LoVo (cell line): ENCODE measurements around the gene APOBEC3C.
"Not testable (repeated sequence)": the region's sequence is repeated elsewhere in the genome, so short reads cannot be mapped to it uniquely, and the experiment has no call there.

Source experiments
- DNase-seq: peaks from one replicate; pipeline ENCODE4 v3.0.0-alpha.2; 2016; ENCODE audit warnings: low spot score

Gene APOBEC3C

GRCh38 chr22:39013942-39014722 is at the start of gene APOBEC3C:
Gene APOBEC3C, plus strand, starts transcription at chr22:39014257. Its CDS starts 106 bp downstream, at chr22:39014363.
- peak; percentile 85 for DNase-seq

GRCh38 chr22:38964306-38964705 is 49.8 kb upstream of the APOBEC3C start:
- DNase-seq: no peak

- no peak for DNase-seq
Measured at GRCh38 chr22:38964989-38965388, 49.1 kb upstream of the APOBEC3C start.

- DNase-seq: no peak
Measured at GRCh38 chr22:38965614-38966379, 48.3 kb upstream of the APOBEC3C start.

- DNase-seq: no peak
Measured at GRCh38 chr22:38966380-38966702, 47.7 kb upstream of the APOBEC3C start.

- no peak for DNase-seq
Measured at GRCh38 chr22:38966942-38967341, 47.1 kb upstream of the APOBEC3C start.

GRCh38 chr22:38967451-38968450 is 46.3 kb upstream of the APOBEC3C start:
- no peak for DNase-seq

GRCh38 chr22:38968801-38969200 is 45.3 kb upstream of the APOBEC3C start:
- no peak for DNase-seq

GRCh38 chr22:38970551-38970950 is 43.5 kb upstream of the APOBEC3C start:
- DNase-seq: no peak

- no peak for DNase-seq
Measured at GRCh38 chr22:38971202-38971601, 42.9 kb upstream of the APOBEC3C start.

GRCh38 chr22:38971791-38972190 is 42.3 kb upstream of the APOBEC3C start:
- DNase-seq: no peak

- DNase-seq: no peak
Measured at GRCh38 chr22:38972558-38972957, 41.5 kb upstream of the APOBEC3C start.

- DNase-seq: no peak
Measured at GRCh38 chr22:38973289-38974169, 40.5 kb upstream of the APOBEC3C start.

GRCh38 chr22:38974170-38974825 is 39.8 kb upstream of the APOBEC3C start:
- DNase-seq: no peak

GRCh38 chr22:38974826-38975175 is 39.3 kb upstream of the APOBEC3C start:
- no peak for DNase-seq

GRCh38 chr22:38977289-38977688 is 36.8 kb upstream of the APOBEC3C start:
- DNase-seq: not testable (repeated sequence)

- DNase-seq: not testable (repeated sequence)
Measured at GRCh38 chr22:38980587-38980986, 33.5 kb upstream of the APOBEC3C start.

GRCh38 chr22:38981005-38981991 is 32.8 kb upstream of the APOBEC3C start:
- no peak for DNase-seq
